HCT116 (cell line): ENCODE data around the gene FSCN2. TPM values are rescaled to one million over a fixed set of nuclear protein-coding genes. Genes with fewer than 3 reads are reported as not detected.

Source experiments
- ATAC-seq: fragments of 200-7000 bp; cut with Tn5 transposase; 2 replicates; pipeline ENCODE4 v1.9.1; 2020; ENCODE audit warnings: mild to moderate bottlenecking, moderate library complexity
- BruUV-seq: library from RNA; stranded (reverse); fragments of 400-500 nt; replicated peaks from 2 replicates; lab custom pipeline; 2021; lab: Mats Ljungman, UMichigan
- CTCF ChIA-PET: fragments of 300-600 bp; sonication (Branson Sonifier 250); formaldehyde crosslinking; loops from one replicate; lab custom pipeline; 2021; ENCODE audit warnings: antibody characterized with exemption; lab: Charles Lee
- POLR2A ChIA-PET: fragments of 300-600, 350-600 bp; sonication (Branson Sonifier 250); formaldehyde crosslinking; loops from one replicate; lab custom pipeline; 2021; ENCODE audit warnings: antibody characterized with exemption; lab: Charles Lee
- RAD21 ChIA-PET, 2 experiments: fragments of 300-600 bp; sonication (Branson Sonifier 250); formaldehyde crosslinking; loops; one replicate each; lab custom pipeline; 2023; ENCODE audit warnings: low total read pairs in 2 of 2; ENCODE audit not compliant: uncharacterized antibody in 2 of 2, unreplicated experiment in 2 of 2, low non-redundant PET in 1 of 2; lab: Charles Lee
- DNase-seq: peaks from one replicate; pipeline ENCODE4 v3.0.0-alpha.2; 2010; ENCODE audit warnings: low read depth, low spot score
- H2AFZ ChIP-seq: fragments of 200-600 bp; shearing (Covaris generic), sonication (generic); 2 replicates; pipeline ENCODE4 v1.6.1; 2017; ENCODE audit warnings: low read depth, mixed run types, mixed read lengths, antibody characterized with exemption, low read length; ENCODE audit not compliant: poor library complexity, severe bottlenecking
- H3K27ac ChIP-seq: 2 replicates; pipeline ENCODE4 v1.5.1; 2012; ENCODE audit warnings: low read depth, low read length
- H3K27me3 ChIP-seq: fragments of 200-600 bp; sonication (generic); 2 replicates; pipeline ENCODE4 v1.6.1; 2016; ENCODE audit warnings: mixed run types, low read length, mixed read lengths; ENCODE audit not compliant: insufficient read depth
- H3K36me3 ChIP-seq, 2 experiments: fragments of 200-500 bp in 1 of 2; fragments of 200-600 bp in 1 of 2; sonication (Bioruptor generic) in 1 of 2; sonication (generic) in 1 of 2; 2 replicates each; pipeline versions ENCODE4 v1.5.1 to v1.6.1; 2014 to 2016; ENCODE audit warnings: low read length in 2 of 2, inconsistent platforms in 1 of 2, mixed read lengths in 1 of 2, mixed run types in 1 of 2; ENCODE audit not compliant: insufficient read depth in 2 of 2, control insufficient read depth in 1 of 2
- H3K4me1 ChIP-seq, 2 experiments: fragments of 200-600 bp in 1 of 2; sonication (generic) in 1 of 2; 2 replicates each; pipeline versions ENCODE4 v1.5.1 to v1.6.1; 2012 to 2017; ENCODE audit warnings: low read length in 2 of 2, inconsistent platforms in 1 of 2, mild to moderate bottlenecking in 1 of 2, mixed read lengths in 1 of 2, mixed run types in 1 of 2, moderate library complexity in 1 of 2; ENCODE audit not compliant: insufficient read depth in 2 of 2, control insufficient read depth in 1 of 2
- H3K4me2 ChIP-seq: fragments of 200-600 bp; sonication (generic); 2 replicates; pipeline ENCODE4 v1.6.1; 2017; ENCODE audit warnings: mixed run types, low read length, mixed read lengths
- H3K4me3 ChIP-seq, 2 experiments: fragments of 200-600 bp in 1 of 2; sonication (generic) in 1 of 2; replicated peaks in 1 of 2; 2 replicates each; pipeline ENCODE4 v1.5.1; 2011 to 2016; ENCODE audit warnings: low read length in 2 of 2, control low read depth in 1 of 2, low read depth in 1 of 2, mild to moderate bottlenecking in 1 of 2, mixed read lengths in 1 of 2, mixed run types in 1 of 2
- H3K79me2 ChIP-seq: fragments of 200-600 bp; sonication (generic); 2 replicates; pipeline ENCODE4 v1.6.1; 2017; ENCODE audit warnings: mild to moderate bottlenecking, mixed run types, low read length, moderate library complexity, mixed read lengths; ENCODE audit not compliant: insufficient read depth
- H3K9ac ChIP-seq: fragments of 200-600 bp; sonication (generic); 2 replicates; pipeline ENCODE4 v1.6.1; 2016; ENCODE audit warnings: low read length, mixed read lengths
- H3K9me2 ChIP-seq: fragments of 200-600 bp; sonication (generic), shearing (Covaris generic); 2 replicates; pipeline ENCODE4 v1.6.1; 2017; ENCODE audit warnings: mixed run types, mild to moderate bottlenecking, moderate library complexity; ENCODE audit not compliant: insufficient read depth
- H3K9me3 ChIP-seq, 2 experiments: fragments of 200-500 bp in 1 of 2; fragments of 200-600 bp in 1 of 2; sonication (Bioruptor generic) in 1 of 2; sonication (generic) in 1 of 2; 2 replicates each; pipeline ENCODE4 v1.6.1; 2014 to 2017; ENCODE audit warnings: low read length in 2 of 2, mixed read lengths in 2 of 2, inconsistent platforms in 1 of 2, low read depth in 1 of 2, mild to moderate bottlenecking in 1 of 2, mixed run types in 1 of 2, moderate library complexity in 1 of 2; ENCODE audit not compliant: control insufficient read depth in 1 of 2, insufficient read depth in 1 of 2
- H4K20me1 ChIP-seq: fragments of 200-600 bp; sonication (generic), shearing (Covaris generic); 2 replicates; pipeline ENCODE4 v1.6.1; 2017; ENCODE audit warnings: mixed run types, mild to moderate bottlenecking, moderate library complexity; ENCODE audit not compliant: insufficient read depth
- CEBPB ChIP-seq: IDR thresholded peaks from 2 replicates; pipeline ENCODE4 v1.6.1; 2012; ENCODE audit warnings: low read depth
- CTCF ChIP-seq, 3 experiments: fragments of 200-600 bp in 1 of 3; sonication (generic) in 1 of 3; IDR thresholded peaks in 2 of 3; conservative IDR thresholded peaks in 1 of 3; 2 replicates each; pipeline ENCODE4 v1.5.1; 2012 to 2017; ENCODE audit warnings: low read depth in 2 of 3, low read length in 2 of 3, antibody characterized with exemption in 1 of 3, borderline replicate concordance in 1 of 3, control low read depth in 1 of 3, mild to moderate bottlenecking in 1 of 3, mixed read lengths in 1 of 3, mixed run types in 1 of 3, moderate library complexity in 1 of 3; ENCODE audit not compliant: insufficient read depth in 1 of 3
- EZH2 ChIP-seq: fragments of 200-600 bp; sonication (generic); IDR thresholded peaks from 2 replicates; pipeline ENCODE4 v1.6.1; 2017; ENCODE audit warnings: antibody characterized with exemption, mixed run types
- MAX ChIP-seq: IDR thresholded peaks from 2 replicates; pipeline ENCODE4 v1.6.1; 2012
- SIN3A ChIP-seq: IDR thresholded peaks from 2 replicates; pipeline ENCODE4 v1.6.1; 2012; ENCODE audit warnings: low read depth
- TCF7L2 ChIP-seq: IDR thresholded peaks from 2 replicates; pipeline ENCODE4 v1.7.0; 2011; ENCODE audit warnings: borderline replicate concordance, inconsistent platforms; ENCODE audit not compliant: insufficient read depth, insufficient read length; ENCODE audit errors: extremely low read depth
- ZBTB33 ChIP-seq: IDR thresholded peaks from 2 replicates; pipeline ENCODE4 v1.6.1; 2011; ENCODE audit warnings: mild to moderate bottlenecking, low read length, moderate library complexity; ENCODE audit not compliant: insufficient replicate concordance; ENCODE audit errors: extremely low read depth
- ZFX ChIP-seq: fragments of 450-650 bp; IDR thresholded peaks from 2 replicates; pipeline ENCODE4 v1.6.1; 2017
- ZNF274 ChIP-seq: fragments of 200-500 bp; sonication (Bioruptor generic); IDR thresholded peaks from 2 replicates; pipeline ENCODE4 v1.6.1; 2014; ENCODE audit warnings: mild to moderate bottlenecking, low read depth, low read length, inconsistent platforms
- intact Hi-C: fragments of 100-400 bp; cut with micrococcal nuclease; formaldehyde crosslinking; loops from 2 replicates; pipeline ENCODE4 v1.10.0; 2022
- total RNA-seq: library from RNA; stranded (reverse); gene quantifications from one replicate; pipeline ENCODE4 v1.2.1, GENCODE V29; 2021; ENCODE audit not compliant: unreplicated experiment

FSCN2 gene
- total RNA-seq, 1 experiment from 2014 or later, result 10.1 TPM

- TF ChIP-seq ZNF274 (no peak), CTCF (IDR thresholded peaks at IDR 0.05 in 2 of 3, conservative IDR thresholded peaks at IDR 0.05 in 1 of 3; ENCODE audit: borderline replicate concordance in 1 of 3, insufficient read depth in 1 of 3, low read depth in 2 of 3, low read length in 2 of 3) (no peak)
Measured at GRCh38 chr17:81532490-81533287, 4.5 kb downstream of the FSCN2 start (continued).

GRCh38 chr17:81533339-81534141, 5.4 kb downstream of the FSCN2 start:
- BruUV-seq, result no TSS peak
- CTCF ChIA-PET, result no interaction called here
- no peak for TF ChIP-seq EZH2
- no peak for TF ChIP-seq CEBPB
- TF ChIP-seq TCF7L2, result no peak
- TF ChIP-seq MAX, result no peak
- TF ChIP-seq ZFX, result no peak
- no peak for TF ChIP-seq SIN3A
- TF ChIP-seq CTCF (IDR thresholded peaks at IDR 0.05 in 2 of 3, conservative IDR thresholded peaks at IDR 0.05 in 1 of 3; ENCODE audit: borderline replicate concordance in 1 of 3, insufficient read depth in 1 of 3, low read depth in 2 of 3, low read length in 2 of 3), result no peak
- no peak for TF ChIP-seq ZBTB33

More at GRCh38 chr17:81533339-81534141, 5.4 kb downstream of the FSCN2 start:
- H3K9ac ChIP-seq, result no peak overlapping the region
- no peaks in the 10 kb centered on the region for H3K79me2 ChIP-seq
- no peaks in the 10 kb centered on the region for H3K27me3 ChIP-seq
- H3K36me3 ChIP-seq, result no peaks in the 10 kb centered on the region
- no peaks in the 10 kb centered on the region for H3K9me2 ChIP-seq
- H3K4me2 ChIP-seq, result no peak overlapping the region
- H3K4me1 ChIP-seq, result peaks cover 3 to 16% of the 10 kb centered on the region in 2 experiments; a peak in 3 of 4 replicates
- ChIA-PET POLR2A (interaction anchor here (0.9 kb wide), 1 partner anchor 25 kb away, joined by 5 read pairs; no protein-coding TSS in a partner anchor), RAD21 (no interaction called here)
- intact Hi-C loops, result no loop called here
- no peak overlapping the region for H3K27ac ChIP-seq
- no peak overlapping the region for H2AFZ ChIP-seq
- ATAC-seq, result no peak
- H3K9me3 ChIP-seq, result peaks cover 0 to 7% of the 10 kb centered on the region in 2 experiments; a peak in 1 of 4 replicates
- no peak for DNase-seq
- no peaks in the 10 kb centered on the region for H4K20me1 ChIP-seq
- H3K4me3 ChIP-seq, result no peak overlapping the region
